Spleen (tissue), 7 donors: ENCODE results near the gene EPC2.

ENCODE experiments used
- CTCF ChIP-seq, 11 experiments: fragments of 200-600 bp in 7 of 11; fragments of 450-650 bp in 4 of 11; sonication (generic) in 4 of 11; IDR thresholded peaks in 8 of 11; conservative IDR thresholded peaks in 3 of 11; 1 replicate in 7 of 11; 2 replicates in 4 of 11; pipeline versions ENCODE4 v1.4.0 to v1.8.0; 2016 to 2021; ENCODE audit warnings: antibody characterized with exemption in 11 of 11, inconsistent platforms in 4 of 11, mild to moderate bottlenecking in 1 of 11
- POLR2A ChIP-seq, 3 donors: fragments of 450-650 bp; IDR thresholded peaks; one replicate each; pipeline ENCODE4 v1.5.1; 2017; ENCODE audit warnings: antibody characterized with exemption in 3 of 3, mild to moderate bottlenecking in 1 of 3
- donor health status: DM: no; HTN: no; CAD: no; lungs with moderate emphysema.
- donor health status: DM: no; HTN: no; CAD: no.
- donor health status: DM: no; HTN: no; CAD: no.

- TF ChIP-seq POLR2A (IDR thresholded peaks at IDR 0.05) = no peak
- TF ChIP-seq CTCF (IDR thresholded peaks at IDR 0.05 in 8 of 11, conservative IDR thresholded peaks at IDR 0.05 in 3 of 11) = no peak
Measured at GRCh38 chr2:148660999-148661398, 16.4 kb downstream of the EPC2 start.
